ENCODE results near the gene IMMT. TPM values are rescaled to one million over a fixed set of nuclear protein-coding genes. Genes with fewer than 3 reads are reported as not detected.

IMMT gene
- total and polyA plus RNA-seq, 2 of the 8 experiments (the other 6 are each of a cell fraction or from before 2014, with no cell fraction given) = 37.7 to 103 TPM

- H3K4ac ChIP-seq (replicated peaks; ENCODE audit: insufficient read length, low read depth, low read length) = no peak overlapping the region
- DNase-seq (ENCODE audit: low read depth in 1 of 2, low spot score in 2 of 2) = no peak
- no peak overlapping the region for H4K5ac ChIP-seq (ENCODE audit: insufficient read length, low read depth, low read length)
- H3K23me2 ChIP-seq (ENCODE audit: low read depth, low read length) = no peaks in the 10 kb centered on the region
- no peak overlapping the region for H2AK5ac ChIP-seq (ENCODE audit: low read depth, low read length)
- no peak overlapping the region for H4K8ac ChIP-seq (ENCODE audit: extremely low read depth, insufficient read depth, low read length)
- no peaks in the 10 kb centered on the region for H3K9me3 ChIP-seq (ENCODE audit: insufficient read depth in 2 of 2, low read depth in 1 of 2, low read length in 1 of 2)
- no peak overlapping the region for H2BK5ac ChIP-seq (ENCODE audit: low read depth, low read length)
- no peak overlapping the region for H3K9ac ChIP-seq (replicated peaks in 1 of 4; ENCODE audit: extremely low read depth in 1 of 4, low read depth in 3 of 4, low read length in 3 of 4)
- H3K56ac ChIP-seq (replicated peaks; ENCODE audit: insufficient read length, low read depth, low read length) = no peak overlapping the region
- no peaks in the 10 kb centered on the region for H3K36me3 ChIP-seq (ENCODE audit: control insufficient read depth in 2 of 4, insufficient read depth in 4 of 4, low read length in 3 of 4)
- H3K23ac ChIP-seq (ENCODE audit: insufficient read length) = no peak overlapping the region
- H3K4me2 ChIP-seq (ENCODE audit: insufficient read depth in 1 of 2, low read depth in 2 of 2, low read length in 2 of 2) = no peak overlapping the region
- H2BK12ac ChIP-seq (ENCODE audit: low read depth, low read length) = no peak overlapping the region
- no peaks in the 10 kb centered on the region; a peak in 2 of 7 replicates for H3K4me1 ChIP-seq (replicated peaks in 1 of 4; ENCODE audit: control insufficient read depth in 3 of 4, insufficient read depth in 4 of 4, low read length in 3 of 4)
- WGBS, 2 experiments (ENCODE audit: extremely low coverage in 1 of 2, insufficient coverage in 1 of 2, insufficient read length in 1 of 2, insufficient replicate concordance in 2 of 2, low coverage in 1 of 2, low lambda C conversion rate in 2 of 2, missing lambda C conversion rate in 1 of 2) = 88% methylated on average over 12 of the region's 12 CpGs; no CpG with 5 or more reads in 1 of the 2 experiments
- H4K20me1 ChIP-seq (replicated peaks in 1 of 2; ENCODE audit: control insufficient read depth in 1 of 2, insufficient read depth in 2 of 2, low read length in 2 of 2) = no peaks in the 10 kb centered on the region
- H3K18ac ChIP-seq (ENCODE audit: extremely low read depth, low read length) = no peak overlapping the region
- no peak overlapping the region for H2BK120ac ChIP-seq (replicated peaks; ENCODE audit: low read depth, low read length)
- no peak overlapping the region for H3K27ac ChIP-seq (ENCODE audit: low read depth, low read length)
- no peaks in the 10 kb centered on the region for H3K27me3 ChIP-seq (replicated peaks in 1 of 4; ENCODE audit: control insufficient read depth in 3 of 4, extremely low read depth in 1 of 4, insufficient read depth in 3 of 4, low read length in 3 of 4)
- CTCF ChIA-PET (ENCODE audit: partially characterized antibody) = interaction anchor here (0.5 to 1.9 kb wide), 4 partner anchors 9 to 60 kb away, joined by 3 to 10 read pairs (median 5); no protein-coding TSS in a partner anchor
- no peak overlapping the region for H3K14ac ChIP-seq (ENCODE audit: insufficient read length)
- no peak overlapping the region for H2BK20ac ChIP-seq (ENCODE audit: low read length)
- no peak overlapping the region for H2AFZ ChIP-seq (ENCODE audit: low read length)
- no peaks in the 10 kb centered on the region for H3K79me1 ChIP-seq (ENCODE audit: low read depth, low read length)
- no peak overlapping the region for H3K4me3 ChIP-seq (ENCODE audit: extremely low read depth in 1 of 4, insufficient read depth in 2 of 4, low read depth in 3 of 4, low read length in 4 of 4)
- no peak for FAIRE-seq
- H3K79me2 ChIP-seq (ENCODE audit: control insufficient read depth in 1 of 2, insufficient read depth in 2 of 2, low read length in 2 of 2) = no peaks in the 10 kb centered on the region
- H2BK15ac ChIP-seq (ENCODE audit: low read length) = no peak overlapping the region
- POLR2A ChIA-PET (ENCODE audit: partially characterized antibody) = no interaction called here
- H4K91ac ChIP-seq (replicated peaks; ENCODE audit: insufficient read length, low read length) = no peak overlapping the region
- no peak for TF ChIP-seq CHD2 (IDR thresholded peaks at IDR 0.05; ENCODE audit: low read length)
- no peak for TF ChIP-seq TCF12 (IDR thresholded peaks at IDR 0.05; ENCODE audit: low read depth, low read length)
- no peak for TF ChIP-seq RAD21 (IDR thresholded peaks at IDR 0.05 in 1 of 2, conservative IDR thresholded peaks at IDR 0.05 in 1 of 2; ENCODE audit: low read depth in 2 of 2, low read length in 2 of 2)
- no peak for TF ChIP-seq GABPA (IDR thresholded peaks at IDR 0.05; ENCODE audit: borderline replicate concordance, insufficient read depth, low read length)
- no peak for TF ChIP-seq PHF8 (conservative IDR thresholded peaks at IDR 0.05; ENCODE audit: low read depth, low read length)
- no peak for TF ChIP-seq SP4 (IDR thresholded peaks at IDR 0.05; ENCODE audit: low read length)
- no peak for TF ChIP-seq SRF (IDR thresholded peaks at IDR 0.05; ENCODE audit: low read depth, low read length)
- TF ChIP-seq FOSL1 (IDR thresholded peaks at IDR 0.05; ENCODE audit: insufficient read depth, low read depth, low read length) = no peak
- no peak for TF ChIP-seq HDAC2 (IDR thresholded peaks at IDR 0.05; ENCODE audit: borderline replicate concordance in 1 of 2, low read depth in 2 of 2, low read length in 2 of 2)
- no peak for TF ChIP-seq ASH2L (IDR thresholded peaks at IDR 0.05; ENCODE audit: low read length)
- no peak for TF ChIP-seq KDM1A (IDR thresholded peaks at IDR 0.05; ENCODE audit: borderline replicate concordance, low read length)
- TF ChIP-seq SIRT6 (IDR thresholded peaks at IDR 0.05; ENCODE audit: low read length) = no peak
- no peak for TF ChIP-seq NANOG (IDR thresholded peaks at IDR 0.05; ENCODE audit: insufficient read depth, low read depth, low read length, poor library complexity, severe bottlenecking)
These were observed 40.1 kb upstream of the IMMT start for GRCh38 chr2:86235196-86235980.

All from H1 (cell line).